Epithelial cell of esophagus (primary cell): ENCODE measurements around the gene MAP6D1.

Experiments
- DNase-seq: peaks from one replicate; pipeline ENCODE4 v3.0.0; 2010; ENCODE audit warnings: low read depth
- H3K4me3 ChIP-seq: 2 replicates; pipeline ENCODE4 v1.5.1; 2011; ENCODE audit warnings: mild to moderate bottlenecking, low read length, control low read depth
- TF ChIP-seq, protein P1 (sequence below): IDR thresholded peaks from 2 replicates; pipeline ENCODE4 v1.5.1; 2011; ENCODE audit warnings: low read depth, mild to moderate bottlenecking, low read length, control low read depth, inconsistent platforms; ENCODE audit not compliant: insufficient read depth; ENCODE audit errors: missing control alignments

MAP6D1 gene

DNA sequence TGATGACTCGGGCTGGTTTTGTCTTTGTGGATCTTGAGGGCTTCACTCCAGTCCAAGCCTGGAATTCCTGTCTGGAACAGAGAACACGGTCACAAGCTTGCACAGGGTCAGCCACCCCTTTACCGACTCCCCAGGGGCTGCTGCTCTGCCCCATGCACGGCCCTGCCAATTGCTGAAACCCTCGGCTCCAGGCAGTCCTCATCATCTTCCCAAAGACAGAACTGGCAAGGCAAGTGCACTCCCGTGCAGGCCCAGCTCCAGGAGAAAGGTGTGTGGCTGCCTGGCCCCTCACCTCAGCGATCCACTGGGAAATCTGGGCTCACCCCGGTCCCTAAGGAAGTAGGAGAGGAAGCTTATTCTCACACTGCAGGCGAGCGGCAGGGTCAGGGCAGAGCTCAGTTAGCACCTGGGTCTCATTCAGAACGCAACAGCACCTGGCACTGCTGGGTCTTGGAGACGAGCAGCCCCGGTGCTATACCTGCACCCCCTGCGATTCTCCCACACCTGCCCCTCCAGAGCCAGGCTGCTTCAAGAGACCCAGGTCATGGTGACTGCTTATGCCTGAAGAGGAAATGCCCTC, 7.2 kb downstream of the MAP6D1 start:
- DNase-seq = no peak
- H3K4me3 ChIP-seq = no peak overlapping the region
- TF ChIP-seq, protein P1, sequence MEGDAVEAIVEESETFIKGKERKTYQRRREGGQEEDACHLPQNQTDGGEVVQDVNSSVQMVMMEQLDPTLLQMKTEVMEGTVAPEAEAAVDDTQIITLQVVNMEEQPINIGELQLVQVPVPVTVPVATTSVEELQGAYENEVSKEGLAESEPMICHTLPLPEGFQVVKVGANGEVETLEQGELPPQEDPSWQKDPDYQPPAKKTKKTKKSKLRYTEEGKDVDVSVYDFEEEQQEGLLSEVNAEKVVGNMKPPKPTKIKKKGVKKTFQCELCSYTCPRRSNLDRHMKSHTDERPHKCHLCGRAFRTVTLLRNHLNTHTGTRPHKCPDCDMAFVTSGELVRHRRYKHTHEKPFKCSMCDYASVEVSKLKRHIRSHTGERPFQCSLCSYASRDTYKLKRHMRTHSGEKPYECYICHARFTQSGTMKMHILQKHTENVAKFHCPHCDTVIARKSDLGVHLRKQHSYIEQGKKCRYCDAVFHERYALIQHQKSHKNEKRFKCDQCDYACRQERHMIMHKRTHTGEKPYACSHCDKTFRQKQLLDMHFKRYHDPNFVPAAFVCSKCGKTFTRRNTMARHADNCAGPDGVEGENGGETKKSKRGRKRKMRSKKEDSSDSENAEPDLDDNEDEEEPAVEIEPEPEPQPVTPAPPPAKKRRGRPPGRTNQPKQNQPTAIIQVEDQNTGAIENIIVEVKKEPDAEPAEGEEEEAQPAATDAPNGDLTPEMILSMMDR = no peak

DNA sequence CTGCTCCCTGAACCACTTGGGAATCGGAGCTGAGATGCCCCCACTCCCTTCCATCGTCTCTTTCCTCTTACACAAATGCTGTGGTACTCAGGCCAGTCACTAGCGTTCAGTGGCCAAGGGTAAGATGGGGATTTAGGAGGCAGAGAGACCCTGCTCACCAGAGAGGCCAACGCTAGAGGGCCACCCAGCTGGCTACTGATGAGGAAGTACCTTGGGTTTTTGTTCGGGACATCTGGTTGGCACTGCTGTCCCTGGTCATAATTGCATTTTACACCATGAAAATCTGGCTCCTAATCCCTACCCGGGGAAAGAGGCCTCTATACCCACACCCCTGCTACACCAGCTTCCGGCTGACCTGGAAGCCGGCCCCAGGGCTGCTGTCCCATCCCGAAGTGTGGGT, 7.7 kb downstream of the MAP6D1 start:
- no peak for DNase-seq
- TF ChIP-seq, protein P1 = no peak
- H3K4me3 ChIP-seq = no peak overlapping the region

DNA sequence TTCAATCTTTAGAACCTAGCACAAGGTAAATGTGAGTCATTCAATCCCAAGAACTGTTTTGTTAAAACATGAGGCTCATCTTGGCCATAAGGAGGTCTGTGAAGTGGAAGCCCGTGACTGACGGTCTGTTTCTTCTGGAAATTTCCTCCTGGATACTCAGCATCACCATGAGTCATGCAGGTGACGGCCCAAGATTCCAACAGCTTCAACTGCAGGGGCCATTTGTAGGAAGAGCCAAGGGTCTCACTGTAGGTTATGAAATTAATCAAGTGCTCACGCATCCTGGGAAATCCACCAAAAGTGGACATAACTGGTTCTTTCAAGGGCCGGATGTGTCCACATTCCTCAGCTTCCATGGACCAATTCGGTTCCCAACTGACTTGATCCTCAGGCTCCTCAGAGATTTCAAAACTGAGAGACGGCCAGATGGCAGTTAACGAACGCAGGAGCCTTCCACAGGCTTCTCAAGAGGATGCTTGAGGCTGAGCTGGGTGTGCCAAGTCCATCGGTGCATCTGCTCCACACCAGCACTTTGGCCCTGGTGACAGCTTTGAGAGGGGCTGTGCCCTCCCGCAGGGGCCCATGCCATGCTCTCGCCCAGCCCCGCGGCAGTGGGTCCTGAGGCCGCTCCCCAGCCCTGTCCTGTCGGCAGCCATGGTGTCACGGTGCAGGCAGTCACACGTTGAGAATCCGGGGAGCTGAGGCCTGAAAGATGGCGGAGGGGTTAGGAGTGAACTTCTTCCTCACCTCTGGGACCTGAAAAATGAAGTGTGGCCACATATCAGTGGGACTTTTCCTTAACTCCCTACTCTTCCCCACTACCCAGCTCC, 8.5 kb downstream of the MAP6D1 start:
- no peak for DNase-seq
- TF ChIP-seq, protein P1 = no peak
- no peak overlapping the region for H3K4me3 ChIP-seq

DNA sequence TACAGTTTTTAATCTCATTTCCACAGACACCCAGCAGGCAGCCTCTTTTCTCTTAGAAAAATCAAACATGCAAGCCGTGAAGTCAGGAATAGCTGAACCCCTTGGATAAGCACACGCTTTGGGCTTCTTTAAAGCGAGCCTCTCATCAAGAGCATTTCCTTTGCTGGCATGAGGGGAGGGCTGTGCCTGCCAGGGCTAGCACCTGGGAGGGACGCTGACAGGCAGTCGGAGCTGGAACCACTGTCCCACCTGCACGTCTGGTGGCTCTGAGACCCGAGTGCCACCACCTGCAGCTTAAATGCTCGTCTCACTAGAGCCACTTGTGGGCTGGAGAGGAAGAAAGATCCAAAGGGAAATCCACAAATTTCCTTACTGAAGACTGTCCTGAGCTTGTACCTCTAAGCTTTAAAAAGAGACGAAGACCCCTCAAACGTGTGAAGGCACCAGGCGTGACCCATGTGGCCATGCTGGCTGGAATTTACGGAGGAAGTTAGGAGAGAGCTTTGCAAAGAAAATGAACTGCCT, 9.4 kb downstream of the MAP6D1 start:
- DNase-seq = no peak
- TF ChIP-seq, protein P1 = no peak
- no peak overlapping the region for H3K4me3 ChIP-seq

DNA sequence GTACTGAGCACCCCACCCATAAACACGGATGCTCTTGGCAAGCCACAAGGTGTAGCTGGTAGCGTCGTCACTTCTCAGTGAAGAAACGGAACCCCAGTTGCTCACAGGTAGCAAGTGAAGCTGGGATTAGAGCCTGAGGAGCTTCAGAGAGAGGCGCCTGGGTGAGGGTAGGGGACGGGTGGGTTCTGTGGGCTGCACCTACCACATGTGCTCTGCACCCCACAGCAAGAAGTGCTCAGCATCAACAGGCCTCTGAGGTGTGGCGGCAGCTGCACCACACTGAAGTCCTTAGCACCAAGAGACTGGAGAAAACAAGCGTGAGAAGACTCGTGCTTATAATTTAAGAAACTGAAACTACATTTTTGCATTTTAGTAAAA, 9.8 kb downstream of the MAP6D1 start:
- no peak for DNase-seq
- H3K4me3 ChIP-seq = no peak overlapping the region
- TF ChIP-seq, protein P1 = no peak

DNA sequence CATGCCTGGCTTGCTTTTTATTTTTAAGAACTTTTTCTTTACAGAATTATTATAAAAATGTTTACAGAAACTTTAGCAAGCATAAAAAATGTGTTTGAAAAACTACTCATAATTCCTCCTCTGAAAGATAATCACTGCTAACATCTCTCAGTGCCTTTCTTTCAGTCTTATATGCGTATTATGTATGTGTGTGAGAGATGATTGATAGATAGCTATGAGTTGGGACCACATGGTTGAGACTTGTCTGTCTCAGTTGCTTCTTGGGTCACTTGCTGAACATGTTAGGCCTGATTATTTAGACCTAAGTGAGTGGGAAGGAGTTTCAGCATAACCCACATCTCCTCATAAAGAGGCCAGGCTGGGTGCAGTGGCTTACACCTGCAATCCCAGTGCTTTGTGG, 11.1 kb downstream of the MAP6D1 start:
- no peak overlapping the region for H3K4me3 ChIP-seq
- TF ChIP-seq, protein P1 = no peak
- no peak for DNase-seq
